ENCODE data around the gene MCFD2. TPM values are rescaled to one million over a fixed set of nuclear protein-coding genes. Genes with fewer than 3 reads are reported as not detected.

The MCFD2 gene
- 100 to 1,000 TPM; 111 to 137 TPM for total RNA-seq
- long read RNA-seq, donor 1, full-length matches to known transcripts, result 25 of 34 reads
- long read RNA-seq, donor 1, partial matches to known transcripts, result 1 of 34 reads
- long read RNA-seq, donor 1, other reads (novel, unspliced or antisense), result 8 of 34 reads
- long read RNA-seq, donor 2, full-length matches to known transcripts, result 15 of 39 reads
- long read RNA-seq, donor 2, partial matches to known transcripts, result 1 of 39 reads
- long read RNA-seq, donor 2, other reads (novel, unspliced or antisense), result 23 of 39 reads

GRCh38 chr2:46915281-46915810, at the start of gene MCFD2:
Gene MCFD2, minus strand, starts transcription at chr2:46915806. Its CDS starts 6,635 bp downstream, at chr2:46909171.
- intact Hi-C loops (cut with DNase I), result loop anchor here in 1 of 2 donors (10.0 kb wide), 1 partner anchor 409 kb away; no protein-coding TSS in a partner anchor
- DNase-seq (ENCODE audit: low spot score), result peak; percentile 86

DNA sequence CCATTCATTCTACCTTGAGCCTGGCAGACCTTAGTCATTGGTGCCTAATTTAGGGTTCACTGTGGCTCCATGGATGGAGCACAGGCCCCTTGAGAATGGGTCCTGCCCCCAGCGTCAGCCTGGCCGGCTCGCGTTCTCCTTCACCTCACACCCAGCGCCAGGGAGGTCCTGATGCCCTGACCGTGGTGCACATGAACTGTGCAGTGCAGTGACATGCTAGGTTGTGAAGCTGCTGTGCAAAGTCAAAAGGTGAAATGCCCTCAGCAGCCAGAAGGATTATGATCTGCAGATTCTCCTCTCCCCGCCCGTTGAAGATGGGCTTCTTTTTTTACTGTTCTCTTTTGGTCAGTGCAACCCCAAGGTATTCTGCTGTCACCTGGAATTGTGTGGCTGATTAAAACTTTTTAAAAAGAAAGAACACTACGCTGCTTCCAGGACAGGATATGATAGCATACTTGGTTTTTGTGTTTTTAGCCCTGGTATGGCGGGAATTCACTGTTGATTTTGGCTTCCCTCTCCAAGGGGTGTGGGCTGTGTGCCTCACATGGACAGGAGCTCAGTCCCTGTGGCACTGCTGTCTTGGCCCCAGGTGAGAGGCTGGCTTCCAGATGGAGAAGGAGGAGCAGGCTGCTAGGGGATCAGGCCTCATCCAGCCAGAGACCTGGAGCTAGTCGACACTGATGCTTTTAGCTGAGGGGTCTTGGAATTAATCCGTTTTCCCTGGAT, 49.4 kb upstream of the MCFD2 start:
- intact Hi-C loops (cut with DNase I), result no loop called here
- no peak for DNase-seq (ENCODE audit: low spot score)

DNA sequence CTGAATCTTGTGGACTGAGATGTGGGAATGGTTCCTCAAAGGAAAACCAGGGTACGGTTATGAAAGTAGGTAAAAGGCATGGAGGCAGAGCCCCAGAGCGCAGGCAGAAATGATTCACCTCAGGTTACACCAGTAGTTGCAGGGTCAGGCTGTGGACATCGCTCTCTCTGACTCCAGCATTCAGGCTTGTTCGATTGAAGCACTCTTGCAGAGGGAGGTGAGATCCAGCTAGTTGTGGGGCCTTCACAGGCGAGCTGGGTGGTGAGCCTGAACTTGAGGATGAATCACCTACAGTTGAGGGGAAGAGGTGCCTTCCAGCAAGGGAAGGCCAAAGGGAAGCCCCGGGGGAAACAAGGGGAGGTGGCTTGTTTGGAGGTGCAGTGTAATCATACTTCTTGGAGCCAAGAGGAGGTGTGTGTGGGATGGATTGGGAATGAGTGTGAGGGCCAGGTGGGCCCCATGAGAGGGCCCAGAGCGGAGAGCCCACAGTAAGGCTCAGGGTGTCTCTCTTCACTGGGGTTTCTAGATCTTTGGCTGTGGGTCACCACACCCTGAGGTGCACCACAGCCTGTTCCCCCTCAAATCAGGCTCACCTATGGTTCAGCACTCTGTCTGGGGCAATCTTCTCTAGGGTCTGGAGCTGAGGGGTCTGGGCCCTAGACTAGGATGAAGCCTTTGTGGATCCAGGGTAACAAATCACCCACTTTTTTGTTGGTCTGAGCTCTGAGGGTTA, 48.5 kb upstream of the MCFD2 start:
- intact Hi-C loops (cut with DNase I), result no loop called here
- DNase-seq (ENCODE audit: low spot score), result no peak

DNA sequence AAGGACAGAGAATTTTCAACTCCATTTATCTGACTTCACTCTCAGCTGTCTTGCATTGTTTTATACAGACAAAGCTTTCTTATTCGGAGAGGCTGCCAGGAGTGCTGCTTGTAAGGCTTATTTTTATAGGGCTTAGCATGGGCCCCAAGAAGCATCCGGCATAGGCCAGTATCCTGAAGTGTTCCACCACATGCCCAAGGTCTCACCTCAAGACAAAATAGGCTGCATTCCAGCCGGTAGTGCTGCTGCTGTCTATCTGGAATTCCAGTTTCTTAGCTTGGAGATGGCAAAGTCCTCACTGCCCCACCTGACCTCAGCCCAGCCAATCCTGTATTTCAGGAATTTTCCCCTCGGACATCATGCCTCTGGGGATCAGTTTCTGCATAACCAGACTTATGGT, 47.6 kb upstream of the MCFD2 start:
- intact Hi-C loops (cut with DNase I), result no loop called here
- DNase-seq (ENCODE audit: low spot score), result no peak

DNA sequence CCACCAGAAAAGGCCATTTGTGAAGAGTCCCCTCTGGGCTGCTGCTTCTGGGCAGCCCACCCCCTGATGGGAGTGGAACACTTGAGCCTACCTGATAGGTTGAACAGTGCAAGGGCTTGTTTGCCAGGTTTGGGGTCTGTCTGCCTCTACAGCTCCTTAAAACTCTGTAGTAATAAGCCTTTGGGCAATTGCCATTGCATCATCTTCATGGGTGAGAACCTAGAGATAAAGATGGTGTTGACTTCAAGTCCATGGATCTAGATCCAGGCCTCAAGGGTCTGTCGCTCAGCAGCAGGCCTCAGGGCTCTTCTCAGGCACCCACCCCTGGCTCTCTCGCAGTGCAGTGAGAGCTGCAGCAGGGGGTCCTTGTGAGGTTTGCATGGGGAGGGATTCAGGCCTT, 47.1 kb upstream of the MCFD2 start:
- intact Hi-C loops (cut with DNase I), result no loop called here
- no peak for DNase-seq (ENCODE audit: low spot score)

- intact Hi-C loops (cut with DNase I), result no loop called here
- no peak for DNase-seq (ENCODE audit: low spot score)
Observed at GRCh38 chr2:46960618-46961017, 45.0 kb upstream of the MCFD2 start.

DNA sequence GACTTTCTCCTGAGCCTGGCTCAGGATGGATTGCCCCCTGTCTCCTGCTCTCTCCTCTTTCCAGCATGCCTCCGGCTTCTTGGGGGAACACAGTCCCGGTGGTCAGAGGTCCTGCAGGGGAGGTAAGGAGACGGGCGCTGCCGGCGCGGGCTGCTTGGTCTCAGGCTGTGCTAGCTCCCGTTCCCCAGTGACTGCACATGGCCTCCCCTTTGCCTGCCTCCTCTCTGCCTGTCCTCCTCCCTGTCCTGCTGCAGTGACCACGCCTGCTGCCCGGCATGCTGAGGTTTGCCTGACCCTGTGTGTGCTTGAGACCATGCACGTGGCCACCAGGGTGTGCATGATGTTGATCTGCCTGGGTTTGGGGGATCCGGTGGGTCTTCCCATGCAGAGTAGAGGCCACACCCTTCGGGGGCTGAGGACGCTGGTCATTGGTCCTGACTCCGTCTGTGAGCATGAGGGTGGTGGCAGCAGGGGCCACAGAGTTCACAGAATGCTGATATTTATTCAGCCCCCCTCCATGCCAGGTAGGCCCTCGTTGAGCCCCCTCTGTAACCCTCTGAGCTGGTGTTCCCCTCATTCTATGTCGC, 42.9 kb upstream of the MCFD2 start:
- intact Hi-C loops (cut with DNase I), result no loop called here
- DNase-seq (ENCODE audit: low spot score), result no peak

DNA sequence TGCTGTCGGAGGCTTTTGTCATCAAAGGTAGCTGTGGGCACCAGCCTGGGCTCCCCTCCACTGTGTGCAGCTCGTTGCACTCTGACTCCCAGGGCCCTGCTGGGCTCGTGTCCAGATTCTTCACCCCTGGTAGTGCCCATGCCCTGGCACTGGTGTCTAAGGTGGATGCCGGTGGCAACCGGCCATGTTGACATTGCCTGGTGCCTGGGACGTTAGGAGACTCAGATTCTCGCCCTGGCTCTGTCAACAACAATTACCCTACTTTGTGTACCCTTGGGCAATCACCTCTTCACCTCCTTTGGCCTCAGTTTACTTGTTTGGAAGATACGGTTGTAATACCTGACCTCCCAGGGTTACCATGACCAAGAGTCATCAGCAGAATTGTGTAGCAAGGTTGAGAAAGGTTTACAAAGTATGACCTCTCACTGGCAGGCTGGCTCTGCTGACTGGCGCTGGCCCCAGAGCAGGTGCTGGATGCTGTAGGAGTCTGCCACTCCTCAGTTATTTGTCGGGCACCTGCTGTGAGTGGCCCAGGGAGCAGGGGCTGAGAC, 41.5 kb upstream of the MCFD2 start:
- DNase-seq (ENCODE audit: low spot score), result no peak
- intact Hi-C loops (cut with DNase I), result no loop called here

DNA sequence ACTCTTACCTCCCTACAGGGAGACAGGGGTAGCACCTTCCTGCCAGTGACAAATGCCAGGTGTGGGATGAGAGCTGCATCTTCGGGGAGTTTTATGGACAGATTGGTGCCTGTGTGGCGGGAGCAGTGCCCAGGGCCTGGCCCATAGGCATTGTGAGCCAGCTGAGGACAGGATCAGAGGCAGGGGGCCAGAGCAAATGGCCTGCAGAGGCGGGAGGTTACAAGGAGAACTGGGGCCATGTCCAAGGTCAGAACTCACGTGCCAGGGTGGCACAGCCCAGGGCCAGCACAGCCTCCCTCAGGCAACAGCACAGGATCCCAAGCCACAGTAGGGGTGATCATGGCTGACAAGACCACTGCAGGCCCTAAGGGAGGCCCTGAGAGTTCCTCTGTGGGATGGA, 40.2 kb upstream of the MCFD2 start:
- DNase-seq (ENCODE audit: low spot score), result no peak
- intact Hi-C loops (cut with DNase I), result no loop called here

GRCh38 chr2:46954951-46955571, 39.5 kb upstream of the MCFD2 start:
- peak; percentile 93 for DNase-seq (ENCODE audit: low spot score)
- intact Hi-C loops (cut with DNase I), result no loop called here

DNA sequence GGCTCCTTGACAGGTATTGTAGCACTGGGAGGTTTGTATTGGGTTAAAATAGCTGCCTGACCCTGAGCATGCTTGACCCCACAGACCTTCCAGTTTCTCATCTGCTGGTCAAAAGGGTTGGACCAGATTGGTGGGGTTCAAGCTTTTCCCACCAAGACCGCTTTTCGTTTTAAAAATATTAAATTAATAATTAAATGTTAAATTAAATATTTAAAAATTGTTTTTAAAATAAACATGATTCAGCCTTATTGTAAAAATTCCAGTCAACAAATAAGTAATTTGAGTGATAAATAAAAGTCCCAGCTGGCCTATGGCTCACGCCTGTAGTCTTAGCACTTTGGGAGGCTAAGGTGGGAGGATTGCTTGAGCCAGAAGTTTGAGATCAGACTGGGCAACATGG, 36.6 kb upstream of the MCFD2 start:
- intact Hi-C loops (cut with DNase I), result no loop called here
- no peak for DNase-seq (ENCODE audit: low spot score)

DNA sequence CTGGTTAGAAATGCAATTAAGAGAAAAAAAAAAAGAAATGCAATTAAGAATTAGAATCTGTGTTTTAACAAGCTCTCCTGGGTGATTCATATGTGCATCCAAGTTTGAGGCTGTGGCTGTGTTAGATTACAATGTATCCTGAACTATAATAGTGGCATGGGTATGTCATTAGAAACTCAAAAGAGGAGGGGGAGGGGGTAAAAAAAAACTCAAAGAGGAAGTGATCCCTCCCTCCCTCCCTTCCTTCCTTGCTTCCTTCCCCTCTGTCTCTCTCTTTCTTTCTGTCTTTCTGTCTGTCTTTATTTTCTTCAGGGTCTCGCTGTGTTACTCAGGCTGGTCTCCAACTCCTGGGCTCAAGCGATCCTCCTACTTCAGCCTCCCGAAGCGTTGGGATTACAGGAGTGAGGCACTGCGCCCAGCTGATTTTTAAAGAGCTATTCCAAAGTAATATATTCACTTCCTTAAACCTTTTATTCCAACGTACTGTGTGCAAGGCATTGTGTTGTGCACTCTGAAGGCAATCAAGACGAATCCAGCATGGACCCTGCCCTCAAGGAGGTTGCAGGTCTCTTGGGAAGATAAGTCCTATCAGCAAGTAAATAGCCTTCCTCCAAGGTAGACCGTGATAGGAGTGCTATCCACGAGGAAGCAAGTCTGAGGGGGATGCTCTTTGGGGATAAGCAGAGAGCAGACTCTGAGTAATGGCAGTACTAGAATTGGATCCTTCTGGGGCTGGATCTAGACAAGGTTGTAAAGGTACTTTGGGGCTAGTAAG, 35.9 kb upstream of the MCFD2 start:
- DNase-seq (ENCODE audit: low spot score), result no peak
- intact Hi-C loops (cut with DNase I), result no loop called here

DNA sequence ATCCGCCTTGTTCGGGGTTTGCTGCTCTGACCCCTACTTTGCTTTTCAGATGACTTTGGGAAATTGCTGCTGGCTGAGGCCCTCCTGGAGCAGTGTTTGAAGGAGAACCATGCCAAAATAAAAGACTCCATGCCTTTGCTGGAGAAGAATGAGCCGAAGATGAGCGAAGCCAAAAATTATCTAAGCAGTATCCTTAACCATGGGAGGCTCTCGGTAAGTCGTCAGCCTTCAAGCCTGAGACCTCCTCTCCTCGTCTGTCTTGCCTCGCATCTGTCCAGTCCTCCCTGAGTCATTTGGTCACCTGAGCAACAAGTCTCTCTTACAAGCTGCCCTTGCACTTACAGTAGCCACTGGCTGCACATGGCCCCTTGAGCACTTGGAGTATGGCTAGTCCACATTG, 34.7 kb upstream of the MCFD2 start:
- no peak for DNase-seq (ENCODE audit: low spot score)
- intact Hi-C loops (cut with DNase I), result no loop called here

DNA sequence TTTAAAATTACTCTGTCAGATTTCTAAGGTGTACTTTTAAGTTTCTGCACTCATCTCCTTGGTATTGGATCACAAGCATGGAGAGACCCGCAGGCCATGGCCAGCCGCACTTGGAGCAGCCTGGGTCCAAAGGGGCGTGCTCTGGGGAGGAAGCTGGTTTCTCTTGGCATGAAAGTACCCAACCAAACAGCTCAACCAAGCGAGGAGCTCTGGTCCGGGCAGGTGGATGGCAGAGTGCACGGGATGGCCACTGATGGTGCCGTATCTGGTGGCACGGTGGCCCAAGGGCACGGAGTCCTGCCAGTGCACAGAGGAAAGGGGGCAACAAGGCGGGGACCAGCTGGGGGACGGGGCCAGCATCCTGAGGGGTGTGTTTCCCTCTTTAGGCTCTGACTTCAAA, 32.2 kb upstream of the MCFD2 start:
- intact Hi-C loops (cut with DNase I), result no loop called here
- no peak for DNase-seq (ENCODE audit: low spot score)

- DNase-seq (ENCODE audit: low spot score), result no peak
- intact Hi-C loops (cut with DNase I), result no loop called here
Observed at GRCh38 chr2:46945671-46946070, 30.1 kb upstream of the MCFD2 start.

DNA sequence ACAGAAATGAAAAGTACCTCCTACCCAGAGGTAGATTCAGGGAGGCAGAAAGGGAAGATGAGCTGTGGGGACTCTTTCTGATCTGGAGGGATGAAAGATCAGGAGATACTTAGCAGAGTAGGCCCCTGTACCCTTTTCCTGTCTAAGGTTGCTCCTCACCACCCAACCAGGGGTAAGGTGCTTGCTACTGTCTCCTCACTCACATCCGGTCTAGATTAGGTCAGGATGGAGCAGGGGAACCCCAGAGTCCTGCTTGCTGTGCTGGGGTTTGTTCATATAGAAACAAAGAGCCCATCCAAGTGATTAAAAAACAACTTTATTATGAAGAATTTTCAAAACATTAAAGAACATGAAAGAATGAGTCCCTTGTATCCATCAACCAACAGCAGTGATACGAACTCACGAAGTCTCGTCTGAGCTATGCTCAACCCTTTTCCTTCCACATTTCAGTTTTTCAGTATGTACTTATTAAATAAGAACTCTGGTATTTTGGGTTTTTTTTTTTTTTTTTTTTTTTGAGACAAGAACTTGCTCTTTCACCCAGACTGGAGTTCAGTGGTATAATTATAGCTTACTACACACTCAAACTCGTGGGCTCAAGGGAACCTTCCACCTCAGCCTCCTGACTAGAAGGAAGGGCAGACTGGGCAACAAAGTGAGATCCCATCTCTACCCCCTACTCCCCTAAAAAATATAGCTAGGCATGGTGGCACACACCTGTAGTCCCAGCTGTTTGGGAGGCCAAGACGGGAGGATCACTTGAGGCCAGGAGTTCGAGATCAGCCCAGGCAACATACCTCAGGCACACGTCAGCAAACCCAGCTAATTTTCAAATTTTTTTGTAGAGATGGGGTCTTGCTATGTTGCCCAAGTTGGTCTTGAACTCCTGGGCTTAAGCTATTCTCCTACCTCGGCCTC, 28.5 kb upstream of the MCFD2 start:
- DNase-seq (ENCODE audit: low spot score), result no peak
- intact Hi-C loops (cut with DNase I), result no loop called here

GRCh38 chr2:46942891-46943626, 27.5 kb upstream of the MCFD2 start:
- DNase-seq (ENCODE audit: low spot score), result no peak
- intact Hi-C loops (cut with DNase I), result no loop called here

Data from posterior vena cava (tissue), 2 donors.